Esophagus squamous epithelium (tissue), 5 donors: ENCODE data around the gene STAT4. TPM values are rescaled to one million over a fixed set of nuclear protein-coding genes. Genes with fewer than 3 reads are reported as not detected.

Experiments
- DNase-seq: peaks from one replicate; lab custom pipeline; 2025; lab: John Stamatoyannopoulos, UW
- H3K27ac ChIP-seq, 4 donors: fragments of 200-600 bp; sonication (generic); one replicate each; pipeline ENCODE4 v1.5.1; 2016 to 2019; ENCODE audit warnings: mild to moderate bottlenecking in 1 of 4
- H3K27me3 ChIP-seq, 4 donors: fragments of 200-600 bp; sonication (generic); 1 replicate in 3 of 4; 2 replicates in 1 of 4; pipeline versions ENCODE4 v1.5.1 to v1.6.0; 2017 to 2021; ENCODE audit warnings: antibody characterized with exemption in 1 of 4
- H3K36me3 ChIP-seq, 3 donors: fragments of 200-600 bp; sonication (generic); one replicate each; pipeline ENCODE4 v1.5.1; 2016 to 2019
- H3K4me1 ChIP-seq, 3 donors: fragments of 200-600 bp; sonication (generic); one replicate each; pipeline ENCODE4 v1.5.1; 2017 to 2019
- H3K4me3 ChIP-seq, 4 donors: fragments of 200-600 bp; sonication (generic); 1 replicate in 3 of 4; 2 replicates in 1 of 4; pipeline ENCODE4 v1.5.1; 2016 to 2019; ENCODE audit warnings: mild to moderate bottlenecking in 2 of 4, moderate library complexity in 1 of 4
- H3K9me3 ChIP-seq, 3 donors: fragments of 200-600 bp; sonication (generic); one replicate each; pipeline ENCODE4 v1.5.1; 2016 to 2019
- CTCF ChIP-seq, 6 experiments: fragments of 450-650 bp in 4 of 6; fragments of 200-600 bp in 2 of 6; sonication (generic) in 2 of 6; IDR thresholded peaks; one replicate each; pipeline ENCODE4 v1.5.1; 2016 to 2019; ENCODE audit warnings: antibody characterized with exemption in 6 of 6, mild to moderate bottlenecking in 4 of 6, moderate library complexity in 4 of 6
- POLR2A ChIP-seq, 4 donors: fragments of 450-650 bp; IDR thresholded peaks; one replicate each; pipeline ENCODE4 v1.6.1; 2017; ENCODE audit warnings: antibody characterized with exemption in 4 of 4, mild to moderate bottlenecking in 4 of 4, moderate library complexity in 3 of 4
- WGBS, 2 donors: methylation state at CpG; one replicate each; pipeline ENCODE4 v1.1.5; 2018; 5-methylcytosine and 5-hydroxymethylcytosine counted together
- intact Hi-C: fragments of 100-400 bp; cut with DNase I; formaldehyde crosslinking; loops from one replicate; pipeline ENCODE4 v1.15.0; 2022
- total RNA-seq, 4 donors: library from RNA; depleted of rRNA; stranded (reverse); fragments of >200 nt; gene quantifications; one replicate each; pipeline ENCODE4 v1.1.0, GENCODE V29; 2016
- donor health status: DM: yes; HTN: yes; CAD: no.

The STAT4 gene
- total RNA-seq, 4 donors from 2014 or later: 0.47 to 3.2 (median 2.1) TPM

GRCh38 chr2:191165176-191165643, 14.4 kb upstream of the STAT4 start:
- Histone ChIP-seq H3K9me3 (no peaks in the 10 kb centered on the region), H3K36me3 (no peaks in the 10 kb centered on the region), H3K4me3 (no peak overlapping the region), H3K27ac (no peak overlapping the region), H3K27me3 (no peaks in the 10 kb centered on the region), H3K4me1 (peaks cover 0 to 50% (median 32%) of the 10 kb centered on the region in 3 donors)
- intact Hi-C loops: loop anchor here (5.0 kb wide), 1 partner anchor 337 kb away; no protein-coding TSS in a partner anchor
- WGBS, 2 donors: 18 to 21% methylated on average over 5 of the region's 5 CpGs
- DNase-seq: no peak
- TF ChIP-seq POLR2A (IDR thresholded peaks at IDR 0.05): no peak
- peak; percentile 40 to 69 (median 52) for TF ChIP-seq CTCF (IDR thresholded peaks at IDR 0.05)

- Histone ChIP-seq H3K9me3 (no peaks in the 10 kb centered on the region), H3K27ac (no peak overlapping the region), H3K4me3 (no peak overlapping the region), H3K36me3 (no peaks in the 10 kb centered on the region), H3K27me3 (no peaks in the 10 kb centered on the region), H3K4me1 (no peaks in the 10 kb centered on the region)
- DNase-seq: no peak
- TF ChIP-seq CTCF (IDR thresholded peaks at IDR 0.05): no peak
- no peak for TF ChIP-seq POLR2A (IDR thresholded peaks at IDR 0.05)
- 71 to 90% methylated on average over 1 of the region's 1 CpG for WGBS, 2 donors
- intact Hi-C loops: loop anchor here (5.0 kb wide), 1 partner anchor 106 kb away; no protein-coding TSS in a partner anchor
Observed at GRCh38 chr2:191158747-191159146, 8.0 kb upstream of the STAT4 start.

- no peaks in the 10 kb centered on the region for H3K9me3 ChIP-seq
- WGBS, 2 donors: 33 to 52% methylated on average over 2 of the region's 2 CpGs
- H3K36me3 ChIP-seq: no peaks in the 10 kb centered on the region
- no peak overlapping the region for H3K4me3 ChIP-seq
- DNase-seq: no peak
- no peaks in the 10 kb centered on the region for H3K4me1 ChIP-seq
- intact Hi-C loops: loop anchor here (5.0 kb wide), 1 partner anchor 106 kb away; no protein-coding TSS in a partner anchor
- no peak overlapping the region for H3K27ac ChIP-seq
- H3K27me3 ChIP-seq: no peaks in the 10 kb centered on the region
- TF ChIP-seq CTCF (IDR thresholded peaks at IDR 0.05) (no peak), POLR2A (IDR thresholded peaks at IDR 0.05) (no peak)
Observed at GRCh38 chr2:191158193-191158592, 7.4 kb upstream of the STAT4 start.

- Histone ChIP-seq H3K36me3 (no peaks in the 10 kb centered on the region), H3K4me3 (no peak overlapping the region), H3K4me1 (peaks cover 0 to 7% (median 0%) of the 10 kb centered on the region in 3 donors), H3K27ac (no peak overlapping the region), H3K9me3 (no peaks in the 10 kb centered on the region), H3K27me3 (peaks cover 0 to 5% (median 0%) of the 10 kb centered on the region in 4 donors)
- TF ChIP-seq POLR2A (IDR thresholded peaks at IDR 0.05) (no peak), CTCF (IDR thresholded peaks at IDR 0.05) (peak; percentile 13 to 64 (median 40))
- 33 to 50% methylated on average over 1 of the region's 1 CpG for WGBS, 2 donors
- no peak for DNase-seq
- intact Hi-C loops: loop anchor here (5.0 kb wide), 1 partner anchor 103 kb away; no protein-coding TSS in a partner anchor
Observed at GRCh38 chr2:191155608-191156071, 4.8 kb upstream of the STAT4 start.

GRCh38 chr2:191153716-191154115, 2.9 kb upstream of the STAT4 start:
- intact Hi-C loops: no loop called here

More at GRCh38 chr2:191153716-191154115, 2.9 kb upstream of the STAT4 start:
- H3K9me3 ChIP-seq: no peaks in the 10 kb centered on the region
- peaks cover 0 to 13% (median 0%) of the 10 kb centered on the region in 3 donors for H3K4me1 ChIP-seq
- no peak overlapping the region for H3K27ac ChIP-seq
- no peak for DNase-seq
- no peaks in the 10 kb centered on the region for H3K36me3 ChIP-seq
- WGBS, 2 donors: 87 to 97% methylated on average over 2 of the region's 2 CpGs
- peaks cover 0 to 9% (median 0%) of the 10 kb centered on the region in 4 donors for H3K27me3 ChIP-seq
- H3K4me3 ChIP-seq: no peak overlapping the region
- TF ChIP-seq POLR2A (IDR thresholded peaks at IDR 0.05) (no peak), CTCF (IDR thresholded peaks at IDR 0.05) (no peak)
